Suppressor macrophage treated with lipopolysaccharide for 1 hour (primary cell): ENCODE results near the gene KRT8.
A peak's percentile ranks its signal among the peaks of the same experiment; 100 is the strongest.

Source experiments
- DNase-seq, 3 donors: peaks; one replicate each; pipeline ENCODE4 v3.0.0-alpha.2; 2020 to 2022

Gene KRT8

DNA sequence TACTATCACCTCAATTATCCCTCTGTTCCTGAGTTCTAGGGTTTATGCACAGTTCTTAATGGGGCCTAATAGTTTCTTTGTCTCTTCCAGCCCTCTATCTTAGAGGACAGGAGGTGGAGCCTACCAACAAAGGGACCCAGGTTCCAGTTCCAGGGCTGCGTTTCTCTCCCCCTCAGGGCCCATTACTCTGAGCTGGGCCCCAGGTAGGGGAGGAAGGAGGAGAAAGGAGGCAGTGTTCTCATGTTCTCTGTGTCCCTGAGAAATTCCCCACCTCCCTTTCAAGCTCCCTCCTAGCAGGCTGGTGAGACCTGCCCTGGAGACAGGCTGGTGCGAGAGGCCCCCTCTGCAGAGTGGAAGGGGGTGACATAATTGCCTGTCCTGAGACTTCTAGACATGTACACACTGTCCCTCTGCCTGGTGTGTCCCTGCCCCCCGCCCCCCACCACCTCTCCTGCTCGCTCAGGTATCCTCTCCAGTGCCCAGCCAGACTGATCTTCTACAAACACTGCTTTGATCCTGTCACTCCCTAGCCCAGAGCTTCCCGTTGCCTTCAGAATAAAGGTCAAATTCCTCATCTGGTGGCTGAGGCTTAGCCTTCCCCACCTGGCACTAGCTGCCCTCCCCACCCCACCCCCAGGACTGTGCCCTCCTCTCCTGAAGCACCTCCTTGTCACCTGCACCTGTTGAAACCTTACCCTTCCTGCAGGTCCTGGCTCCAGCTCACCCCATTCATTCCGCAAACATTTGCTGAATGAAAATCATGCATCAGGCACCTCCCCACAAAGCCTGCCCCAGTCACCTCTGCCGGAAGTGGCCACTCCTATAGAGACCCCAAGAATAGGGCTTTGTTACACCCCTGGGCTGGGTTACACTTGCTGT is 21.1 kb upstream of the KRT8 start:
- DNase-seq = no peak

DNA sequence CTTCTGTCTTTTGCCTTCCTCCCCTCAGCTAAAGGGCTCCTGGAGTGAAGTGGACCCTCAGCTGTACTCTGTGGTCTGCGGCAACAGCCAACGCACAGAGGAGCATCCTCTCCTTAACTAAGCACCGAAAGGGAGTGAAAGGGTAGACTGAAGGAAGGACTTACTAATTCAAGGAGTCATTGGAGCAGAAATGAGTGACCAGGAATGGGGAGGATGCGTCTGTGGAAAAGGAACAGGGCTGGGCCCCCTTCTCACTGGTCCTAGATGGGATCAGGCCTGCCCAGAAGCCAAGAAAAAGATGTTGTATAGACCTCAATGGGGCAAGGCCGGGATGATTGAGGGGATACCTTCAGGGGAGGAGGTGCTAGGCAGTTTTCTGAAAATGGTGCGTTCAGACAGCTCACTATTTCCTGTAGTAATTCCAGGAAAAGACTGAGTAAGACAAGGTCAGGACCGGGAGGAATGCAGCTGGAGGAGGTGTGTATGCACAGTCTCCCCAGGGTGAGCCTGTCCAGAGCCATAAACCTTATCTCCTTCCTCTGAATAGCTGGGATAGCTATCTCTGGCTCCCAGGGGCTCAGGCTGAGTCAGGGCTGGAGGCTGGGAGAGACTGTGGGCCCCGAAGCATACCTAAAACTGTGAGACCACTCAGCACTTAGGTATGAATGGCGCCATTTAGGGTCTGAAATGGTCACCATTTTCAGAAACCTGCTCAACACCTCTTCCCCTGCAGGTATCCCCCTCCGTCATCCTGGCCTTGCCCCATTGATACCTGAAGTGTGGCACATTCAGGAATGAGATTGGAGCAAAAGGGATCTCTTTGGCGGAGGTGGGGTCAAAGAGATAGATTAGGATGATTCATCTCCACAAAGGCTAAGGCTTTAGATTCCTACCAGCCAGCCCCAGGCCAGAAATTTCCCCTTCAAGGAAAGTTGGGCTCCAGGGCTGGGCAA is 20.2 kb upstream of the KRT8 start:
- no peak for DNase-seq

GRCh38 chr12:52921488-52922165 is 16.8 kb upstream of the KRT8 start:
- no peak for DNase-seq

DNA sequence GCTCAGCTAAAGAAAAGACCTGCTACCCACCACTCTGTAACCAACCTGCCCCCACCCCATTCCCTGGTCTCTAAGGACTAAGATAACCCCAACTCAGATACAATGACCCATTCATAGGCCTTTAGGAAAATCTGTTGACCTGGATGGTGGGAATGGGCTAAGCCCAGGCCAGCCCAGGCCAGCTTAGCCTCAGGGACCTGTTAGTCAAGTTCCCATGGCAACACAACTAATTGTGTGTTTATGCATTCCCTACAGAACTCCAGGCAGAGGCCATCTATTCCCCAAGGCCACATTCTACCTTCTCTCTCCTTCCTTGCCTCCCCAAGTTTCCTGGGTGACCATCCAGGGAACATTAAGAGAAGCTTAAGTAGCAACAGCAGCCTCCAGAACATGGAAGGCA is 16.1 kb upstream of the KRT8 start:
- no peak for DNase-seq

- no peak for DNase-seq
These were observed 13.9 kb upstream of the KRT8 start for GRCh38 chr12:52918784-52919183.

DNA sequence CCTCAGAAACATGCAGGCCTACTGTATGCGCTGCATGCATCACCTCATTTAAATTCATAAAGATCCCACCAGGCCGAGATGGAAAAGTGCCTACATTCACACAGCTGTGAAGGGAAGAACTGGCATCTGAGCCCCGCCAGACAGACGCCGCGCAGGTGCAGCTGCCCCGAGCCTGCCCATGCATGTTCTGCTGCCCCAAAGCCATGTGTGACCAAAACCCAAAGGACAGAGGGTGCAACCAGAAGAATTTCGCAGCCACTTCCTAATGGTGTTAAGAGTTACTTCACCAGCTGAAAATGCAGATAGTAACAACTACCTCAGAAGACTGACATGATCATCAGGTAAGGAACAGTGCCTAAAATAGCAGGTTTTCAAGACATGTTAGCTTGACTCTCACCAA is 13.5 kb upstream of the KRT8 start:
- DNase-seq = no peak

- no peak for DNase-seq
These were observed 12.9 kb upstream of the KRT8 start for GRCh38 chr12:52917800-52918199.

GRCh38 chr12:52916216-52916615 is 11.3 kb upstream of the KRT8 start:
- no peak for DNase-seq

DNA sequence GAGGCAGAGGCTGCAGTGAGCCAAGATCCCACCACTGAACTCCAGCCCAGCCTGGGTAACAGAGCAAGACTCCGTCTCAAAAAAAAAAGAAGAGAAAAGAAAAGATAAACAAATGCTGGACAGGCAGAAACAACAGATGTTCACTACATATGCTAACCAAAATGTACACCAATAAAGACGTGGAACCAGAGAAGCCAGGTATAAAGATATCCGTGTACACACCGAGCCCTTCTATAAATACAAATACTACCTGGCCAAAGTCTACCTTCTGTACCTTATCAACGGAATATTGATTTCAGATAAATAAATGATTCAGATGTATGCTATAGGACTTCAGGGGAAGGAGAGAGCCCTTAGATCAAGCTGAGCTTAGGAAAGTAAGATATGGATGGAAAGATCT is 10.8 kb upstream of the KRT8 start:
- no peak for DNase-seq

DNA sequence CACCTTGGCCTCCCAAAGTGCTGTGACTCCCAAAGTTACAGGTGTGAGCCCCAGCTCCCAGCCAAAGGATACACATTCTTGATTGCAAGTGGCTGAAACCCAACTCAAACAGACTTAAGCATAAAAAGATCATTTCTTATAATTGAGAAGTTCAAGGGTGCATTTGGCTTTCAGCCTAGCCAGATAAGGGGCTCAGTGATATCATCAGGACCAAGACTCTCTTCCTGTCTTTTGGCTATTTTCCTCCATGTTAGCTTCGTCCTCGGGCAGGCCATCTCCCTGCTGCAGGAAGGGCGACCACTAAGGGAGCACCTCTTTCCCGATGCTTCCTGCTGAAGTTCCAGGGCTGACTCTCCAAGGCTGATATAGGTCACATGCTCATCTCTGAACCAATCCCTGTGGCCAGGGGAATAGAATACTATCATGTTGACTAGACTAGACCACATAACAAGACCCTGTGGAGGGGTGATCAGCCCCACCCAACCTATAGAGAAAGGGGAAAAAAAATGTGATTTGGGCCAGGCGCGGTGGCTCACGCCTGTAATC is 9.8 kb upstream of the KRT8 start:
- no peak for DNase-seq

GRCh38 chr12:52913431-52913821 is 8.6 kb upstream of the KRT8 start:
- DNase-seq = no peak

DNA sequence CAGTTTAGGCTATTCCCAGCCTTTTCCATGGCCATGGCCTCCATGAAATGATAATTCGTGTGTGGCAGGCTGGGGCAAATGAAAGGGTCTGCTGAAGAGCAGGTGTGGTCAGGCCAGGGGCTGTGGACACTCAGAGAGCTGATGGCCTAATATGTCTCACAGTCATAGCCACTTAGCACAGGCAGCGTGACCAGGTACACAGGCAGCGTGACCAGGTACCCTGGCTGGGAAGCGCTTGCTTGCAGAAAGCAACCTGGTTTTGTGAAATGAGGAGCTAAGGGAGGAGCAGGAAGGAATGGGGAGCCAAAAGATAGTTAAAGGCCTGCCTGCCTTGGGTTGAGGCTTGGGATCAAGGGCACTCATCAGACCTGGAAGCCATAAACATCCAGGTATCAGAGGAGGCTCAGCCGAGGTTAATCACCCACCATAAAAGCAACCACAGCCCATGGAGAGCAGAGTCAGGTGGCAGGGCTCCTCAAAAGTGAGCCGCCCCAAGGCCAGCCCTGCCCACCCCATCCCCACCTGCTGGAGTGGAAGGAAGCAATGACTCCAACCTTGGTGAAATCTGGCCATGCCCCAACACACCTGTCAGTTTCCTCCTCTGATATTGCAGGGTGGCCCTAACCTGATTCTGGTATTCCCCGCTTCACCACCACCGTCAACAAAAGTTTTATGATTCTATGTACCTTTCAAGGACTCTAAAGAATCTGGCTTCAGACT is 8.0 kb upstream of the KRT8 start:
- DNase-seq = no peak

- peak in 1 of 3 donors; percentile 16 for DNase-seq
These were observed 5.5 kb upstream of the KRT8 start for GRCh38 chr12:52910248-52910883.

DNA sequence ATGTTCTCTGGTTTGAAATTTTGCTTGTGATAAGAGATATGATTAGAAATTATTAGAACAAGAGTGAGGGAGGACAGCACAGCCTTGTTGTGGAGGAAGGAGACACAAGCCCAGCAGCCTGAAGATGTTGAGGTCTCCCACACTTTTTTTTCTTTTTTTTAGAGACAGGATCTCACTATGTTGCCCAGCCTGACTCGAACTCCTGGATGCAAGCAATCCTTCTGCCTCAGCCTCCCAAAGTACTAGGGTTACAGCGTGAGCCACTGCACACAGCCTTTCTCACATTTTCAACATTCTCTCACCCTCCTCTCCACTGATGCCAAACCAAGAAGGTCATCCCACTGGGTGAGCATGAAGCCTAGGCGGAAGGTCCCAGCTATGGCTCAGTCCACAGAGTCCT is 4.9 kb upstream of the KRT8 start:
- DNase-seq = no peak

- DNase-seq = no peak
These were observed 4.5 kb upstream of the KRT8 start for GRCh38 chr12:52909331-52909730.

- no peak for DNase-seq
These were observed 2.4 kb upstream of the KRT8 start for GRCh38 chr12:52907092-52907810.

DNA sequence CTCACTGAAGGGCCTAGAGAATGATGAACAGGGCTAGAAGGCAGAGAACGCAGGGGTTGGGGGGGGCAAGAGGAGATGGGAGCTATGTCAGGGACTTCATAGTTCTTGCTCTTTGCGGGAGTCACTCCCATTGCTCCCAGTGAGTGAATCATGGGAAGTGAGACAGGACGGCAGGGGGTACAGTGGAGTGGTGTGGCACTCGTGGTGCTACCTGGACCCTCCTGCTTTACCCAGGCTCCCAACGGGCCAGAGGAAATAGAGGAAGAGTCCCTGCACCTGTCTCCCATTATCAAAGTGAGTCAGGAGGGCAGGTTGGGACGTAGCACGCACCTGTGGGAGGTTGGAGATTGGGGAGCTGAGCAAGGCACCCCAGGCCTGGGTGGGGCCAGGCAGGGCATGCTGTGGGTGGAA is 1.3 kb upstream of the KRT8 start:
- no peak for DNase-seq

DNA sequence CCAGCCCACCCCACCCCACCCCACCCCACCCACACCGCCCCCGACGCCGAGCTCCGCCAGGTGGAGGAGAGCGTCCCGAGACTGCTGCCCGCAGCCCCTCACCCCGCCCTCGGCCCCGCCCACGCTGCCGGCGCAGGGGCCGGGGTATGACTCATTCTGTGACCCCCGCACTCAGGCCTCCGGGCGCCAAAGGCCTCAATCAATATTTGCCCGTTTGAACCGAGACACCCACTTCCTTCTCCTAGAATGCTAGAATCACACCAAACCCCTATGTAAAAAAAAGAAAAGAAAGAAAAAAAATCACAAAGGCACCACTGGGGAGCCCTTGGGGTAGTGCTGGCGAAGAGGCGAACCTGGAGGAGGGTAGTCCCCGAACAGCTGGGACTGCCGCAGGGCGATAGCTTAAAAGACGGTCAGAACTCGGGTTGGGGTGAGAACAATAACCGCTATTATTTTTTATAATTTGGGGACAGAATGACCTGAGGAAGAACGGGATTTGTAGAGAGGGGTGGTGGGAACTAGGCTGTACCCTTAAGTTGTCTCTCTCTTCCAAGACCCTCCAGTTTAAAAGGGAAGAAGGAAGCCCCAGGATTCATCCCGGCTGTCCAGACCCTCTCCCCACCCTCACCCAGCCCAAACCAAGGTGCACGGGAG is 894 bp downstream of the KRT8 start:
- peak; percentile 35 to 46 (median 37) for DNase-seq

DNA sequence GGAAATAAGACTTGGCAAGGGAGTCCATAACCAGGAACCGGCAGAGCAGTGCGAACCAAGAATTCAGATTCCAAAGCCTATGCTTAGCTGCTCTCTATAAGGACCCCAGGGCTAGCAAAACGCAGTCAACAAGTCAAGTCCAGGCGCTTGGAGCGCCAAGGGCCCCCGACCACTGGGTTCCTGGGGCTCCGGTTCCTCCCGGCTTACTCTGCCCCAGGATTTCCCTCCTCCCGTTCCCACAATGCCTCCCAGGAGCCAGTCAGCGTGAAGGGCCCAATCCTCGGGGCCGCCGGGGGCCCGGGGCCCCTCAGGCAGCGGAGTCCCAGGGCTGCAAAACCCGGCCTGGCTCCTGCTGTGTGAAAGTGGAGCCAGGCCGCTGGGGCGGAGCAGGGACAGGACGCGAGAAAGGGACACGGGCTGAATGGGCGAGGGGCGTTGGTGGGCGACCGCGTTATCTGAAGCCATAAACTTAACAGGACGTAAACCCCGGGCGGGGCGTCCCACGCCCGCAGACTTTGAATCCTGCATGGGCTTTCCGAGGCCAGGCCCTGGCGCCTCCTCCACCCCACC is 1.5 kb downstream of the KRT8 start:
- peak; percentile 38 to 65 (median 44) for DNase-seq
